ENCODE results near the gene FZD10.

FZD10 gene

GRCh38 chr12:130118181-130118580 lies 44.1 kb upstream of the FZD10 start:
- in situ Hi-C loops (cut with HindIII; ENCODE audit: low sequenced_read_pairs), result no loop called here

GRCh38 chr12:130119241-130119861 lies 42.9 kb upstream of the FZD10 start:
- H3K4me3 ChIP-seq (ENCODE audit: low read depth, low read length), result no peak overlapping the region
- in situ Hi-C loops (cut with HindIII; ENCODE audit: low sequenced_read_pairs), result no loop called here
- DNase-seq (ENCODE audit: low read depth, low spot score), result no peak
- TF ChIP-seq CTCF (IDR thresholded peaks at IDR 0.05; ENCODE audit: low read depth, low read length), result no peak

More at GRCh38 chr12:130118181-130118580, 44.1 kb upstream of the FZD10 start:
- TF ChIP-seq CTCF (IDR thresholded peaks at IDR 0.05; ENCODE audit: low read depth, low read length), result no peak
- no peak for DNase-seq (ENCODE audit: low read depth, low spot score)
- H3K4me3 ChIP-seq (ENCODE audit: low read depth, low read length), result no peak overlapping the region

DNA sequence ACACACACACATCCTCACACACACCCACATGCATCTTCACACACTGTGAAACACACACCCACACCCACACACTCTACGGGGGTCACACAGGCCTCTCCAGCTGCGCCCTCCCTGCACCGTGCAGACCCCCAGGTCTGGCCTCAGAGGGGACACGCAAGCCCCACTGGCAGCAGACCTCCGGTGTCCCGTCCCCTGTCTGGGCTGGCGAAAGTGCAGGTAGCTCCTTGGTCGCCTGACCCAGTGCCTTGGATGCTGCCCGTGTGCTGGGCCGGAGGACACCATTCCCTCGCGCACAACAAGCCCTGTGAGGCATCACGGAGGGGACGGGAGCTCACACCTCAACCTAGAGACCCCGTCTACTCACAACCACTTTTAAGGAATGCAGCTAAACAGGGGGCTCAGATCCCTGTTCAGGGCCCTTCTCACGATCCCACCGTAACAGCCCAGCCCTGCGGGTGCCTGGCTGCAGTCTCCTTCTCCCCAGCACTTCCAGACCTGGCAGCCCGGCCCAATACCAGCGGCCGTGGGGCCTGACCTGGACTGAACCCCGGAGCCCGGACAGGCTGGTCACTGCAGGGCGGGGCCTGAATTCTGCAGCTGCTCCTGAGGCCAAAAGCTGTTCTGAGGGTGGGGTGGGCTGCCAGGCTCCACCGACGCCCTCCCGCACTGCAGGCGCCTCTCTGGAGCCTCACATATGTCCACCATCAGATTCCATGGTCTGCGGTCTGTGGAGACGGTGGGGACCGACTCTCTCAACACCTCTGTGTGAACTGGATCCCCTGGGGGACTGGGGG lies 42.1 kb upstream of the FZD10 start:
- in situ Hi-C loops (cut with HindIII; ENCODE audit: low sequenced_read_pairs), result no loop called here
- no peak for DNase-seq (ENCODE audit: low read depth, low spot score)
- no peak overlapping the region for H3K4me3 ChIP-seq (ENCODE audit: low read depth, low read length)
- no peak for TF ChIP-seq CTCF (IDR thresholded peaks at IDR 0.05; ENCODE audit: low read depth, low read length)

DNA sequence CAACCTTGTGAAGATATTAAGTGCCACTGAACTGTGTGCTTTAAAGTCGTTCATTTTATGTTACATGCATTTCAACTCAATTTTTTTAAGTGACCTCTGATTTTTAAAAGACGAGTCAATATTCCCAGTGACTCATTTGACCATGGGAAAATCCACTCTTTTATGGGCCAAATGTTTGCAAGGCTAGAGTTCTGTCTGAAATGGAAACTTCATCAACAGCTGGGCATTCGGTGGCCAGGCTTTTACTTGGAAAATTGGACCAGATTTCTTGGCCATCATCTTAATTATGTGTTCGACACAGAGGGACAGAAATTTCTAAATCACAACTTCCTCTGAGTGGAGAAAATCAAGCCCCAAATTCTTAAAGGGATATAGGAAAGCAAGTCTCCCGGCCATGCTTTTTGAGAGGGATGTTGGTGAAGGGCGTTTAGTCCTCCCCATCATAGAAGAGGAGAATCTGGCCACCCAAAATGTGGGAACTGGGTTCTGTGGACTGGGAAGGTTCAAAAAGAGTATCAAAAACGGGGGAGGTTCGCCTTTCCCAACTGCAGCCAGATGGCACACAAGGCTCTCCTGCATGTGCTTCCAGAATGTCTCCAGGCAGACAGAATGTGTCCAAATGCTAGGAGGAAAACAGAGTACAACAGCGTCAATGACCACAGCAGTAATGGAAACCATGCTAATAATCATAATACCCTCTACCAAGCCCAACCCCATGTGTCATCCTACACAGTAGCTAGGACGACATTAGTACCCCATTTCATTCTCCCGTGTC lies 40.9 kb upstream of the FZD10 start:
- in situ Hi-C loops (cut with HindIII; ENCODE audit: low sequenced_read_pairs), result no loop called here
- DNase-seq (ENCODE audit: low read depth, low spot score), result no peak
- TF ChIP-seq CTCF (IDR thresholded peaks at IDR 0.05; ENCODE audit: low read depth, low read length), result no peak

GRCh38 chr12:130122356-130122755 lies 39.9 kb upstream of the FZD10 start:
- no peak for TF ChIP-seq CTCF (IDR thresholded peaks at IDR 0.05; ENCODE audit: low read depth, low read length)
- DNase-seq (ENCODE audit: low read depth, low spot score), result no peak
- H3K4me3 ChIP-seq (ENCODE audit: low read depth, low read length), result no peak overlapping the region
- in situ Hi-C loops (cut with HindIII; ENCODE audit: low sequenced_read_pairs), result no loop called here

More for the DNA sequence above, 40.9 kb upstream of the FZD10 start:
- no peak overlapping the region for H3K4me3 ChIP-seq (ENCODE audit: low read depth, low read length)

DNA sequence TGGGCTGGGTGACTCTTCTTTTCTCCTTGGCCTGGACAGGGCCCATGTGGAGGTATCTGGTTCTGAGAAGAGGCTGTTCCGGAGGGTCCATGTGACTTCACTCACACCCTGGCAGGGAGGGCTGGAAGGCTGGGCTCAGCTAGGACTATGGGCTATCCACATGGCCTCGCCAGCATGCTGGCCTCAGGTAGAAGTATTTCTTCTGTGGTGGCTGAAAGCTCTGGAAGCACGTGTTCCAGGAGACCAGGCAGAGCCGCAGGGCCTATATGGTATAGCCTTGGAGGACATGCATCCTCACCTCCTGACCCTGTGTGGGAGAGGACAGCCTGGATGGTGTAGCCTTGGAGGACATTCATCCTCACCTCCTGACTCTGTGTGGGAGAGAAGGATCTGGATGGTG lies 38.2 kb upstream of the FZD10 start:
- H3K4me3 ChIP-seq (ENCODE audit: low read depth, low read length), result no peak overlapping the region
- in situ Hi-C loops (cut with HindIII; ENCODE audit: low sequenced_read_pairs), result no loop called here
- no peak for TF ChIP-seq CTCF (IDR thresholded peaks at IDR 0.05; ENCODE audit: low read depth, low read length)
- no peak for DNase-seq (ENCODE audit: low read depth, low spot score)

Data from astrocyte of the spinal cord (primary cell).